ENCODE results near the gene PCDH9.

PCDH9 gene

GRCh38 chr13:66556306-66556705 is 673.8 kb downstream of the PCDH9 start:
- DNase-seq, result no peak

DNA sequence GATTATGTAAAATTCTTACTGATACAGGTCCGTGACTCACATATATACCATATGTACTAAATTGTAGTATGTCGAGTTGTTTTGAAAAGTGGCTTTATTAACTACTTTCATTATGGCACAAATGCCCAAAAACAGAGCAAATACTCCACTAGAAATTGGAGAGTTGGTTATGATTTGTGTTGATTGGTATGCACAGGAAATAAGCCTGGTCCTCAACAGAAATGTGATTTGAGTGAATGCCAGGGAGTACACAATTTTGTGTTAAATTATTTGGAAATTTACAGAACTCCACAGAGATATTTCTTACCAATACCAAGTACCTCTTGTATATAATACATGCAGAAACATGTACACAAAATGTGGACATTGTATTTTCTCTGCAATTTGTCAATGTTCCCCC is 676.7 kb downstream of the PCDH9 start:
- no peak for DNase-seq

DNA sequence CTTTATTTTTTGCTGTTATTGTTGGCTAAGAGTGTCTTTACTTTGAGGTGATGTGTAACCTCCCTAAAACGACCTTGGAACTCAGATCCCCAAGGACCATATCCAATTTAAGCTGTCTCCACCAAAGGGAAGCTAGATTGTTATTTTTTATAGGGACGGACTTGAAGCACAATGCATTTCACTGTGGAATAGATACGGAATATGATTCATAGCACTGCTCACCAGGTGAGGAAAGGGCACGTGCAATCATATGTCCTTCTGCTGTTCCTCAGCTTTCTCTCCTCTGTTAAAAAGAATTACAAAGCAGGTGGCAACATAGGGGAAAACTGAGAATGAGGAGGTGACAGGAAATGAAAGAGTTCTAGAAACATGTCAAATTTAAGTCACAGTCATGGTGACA is 679.0 kb downstream of the PCDH9 start:
- no peak for DNase-seq

- no peak for DNase-seq
Measured at GRCh38 chr13:66547685-66548084, 682.5 kb downstream of the PCDH9 start.

- DNase-seq, result no peak
Measured at GRCh38 chr13:66546534-66547379, 683.4 kb downstream of the PCDH9 start.

DNA sequence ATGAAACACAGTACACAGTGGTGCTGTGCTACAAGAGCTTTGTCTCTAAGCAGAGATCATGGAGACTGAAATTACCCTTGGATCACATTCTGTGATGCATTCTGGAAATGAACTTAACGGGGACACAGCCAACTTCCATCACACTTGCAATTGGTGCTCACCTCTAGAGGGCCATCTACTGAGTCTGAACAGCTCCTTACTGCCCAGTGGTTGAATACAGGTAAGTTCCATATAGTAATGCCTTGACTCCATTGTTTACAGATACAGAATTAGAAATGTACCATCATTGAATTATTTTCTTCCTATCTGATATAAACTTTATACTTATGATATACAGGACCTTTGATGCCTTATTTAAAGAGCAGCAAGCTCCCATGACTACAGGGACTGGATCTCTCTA is 686.4 kb downstream of the PCDH9 start:
- no peak for DNase-seq

DNA sequence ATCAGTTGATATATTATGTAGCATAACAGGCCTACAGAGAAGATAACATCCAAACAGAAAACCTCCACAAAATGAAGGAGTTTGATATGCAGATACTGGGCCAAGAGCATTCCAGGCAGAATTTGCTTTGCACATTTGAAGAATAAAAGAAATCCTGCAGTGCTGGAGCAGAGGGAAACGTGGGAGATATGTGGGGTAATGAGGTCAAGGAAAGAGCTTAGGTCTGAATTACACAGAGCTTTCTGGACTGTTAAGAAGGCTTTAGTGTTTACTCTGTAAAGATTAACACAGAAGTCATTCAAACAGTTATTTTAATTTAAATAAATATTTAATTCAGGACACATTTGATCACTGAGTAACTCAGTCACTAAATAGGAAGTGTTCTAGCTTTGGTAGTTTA is 692.7 kb downstream of the PCDH9 start:
- DNase-seq, result no peak

- no peak for DNase-seq
Measured at GRCh38 chr13:66536746-66537145, 693.4 kb downstream of the PCDH9 start.

GRCh38 chr13:66534561-66534960 is 695.6 kb downstream of the PCDH9 start:
- no peak for DNase-seq

- no peak for DNase-seq
Measured at GRCh38 chr13:66532845-66533244, 697.3 kb downstream of the PCDH9 start.

GRCh38 chr13:66532146-66532545 is 698.0 kb downstream of the PCDH9 start:
- DNase-seq, result no peak

DNA sequence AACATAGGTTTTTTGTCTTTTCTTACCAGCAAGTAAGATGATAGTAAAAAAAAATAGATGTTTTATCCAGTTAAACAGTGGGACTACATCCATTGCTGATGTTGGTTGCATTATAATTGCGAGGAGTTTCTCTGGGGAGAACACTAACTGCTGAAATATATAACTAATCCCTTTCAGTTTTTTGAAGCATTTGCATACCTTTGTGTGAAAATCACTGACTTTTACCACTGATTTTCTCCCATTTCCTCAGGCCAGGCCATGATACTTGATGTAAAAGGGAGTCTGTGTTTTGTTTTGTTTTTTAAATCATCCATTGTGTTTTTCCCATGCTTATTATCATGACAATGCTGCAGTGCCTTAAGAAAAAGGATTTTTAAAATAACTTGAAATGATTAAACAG is 699.5 kb downstream of the PCDH9 start:
- no peak for DNase-seq

DNA sequence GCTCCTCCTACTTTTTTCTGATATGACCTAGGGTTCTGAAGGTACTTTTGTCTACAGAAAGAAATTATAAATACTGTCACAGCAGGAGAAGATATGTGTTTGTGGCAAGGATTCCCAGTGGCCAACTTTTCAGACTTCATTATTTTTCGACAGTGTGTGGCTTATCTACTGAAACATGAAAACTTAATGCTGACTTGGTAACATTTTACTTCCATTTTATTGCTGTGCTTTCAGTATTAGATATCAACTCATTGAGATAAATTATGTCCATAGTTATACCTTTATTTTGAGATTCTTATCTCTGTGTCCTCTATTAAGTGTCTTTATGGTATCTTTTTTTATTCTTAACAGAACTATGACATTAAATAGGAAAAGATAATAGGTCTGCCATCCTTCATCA is 700.0 kb downstream of the PCDH9 start:
- no peak for DNase-seq

- peak; percentile 25 for DNase-seq
Measured at GRCh38 chr13:66528944-66529576, 701.1 kb downstream of the PCDH9 start.

DNA sequence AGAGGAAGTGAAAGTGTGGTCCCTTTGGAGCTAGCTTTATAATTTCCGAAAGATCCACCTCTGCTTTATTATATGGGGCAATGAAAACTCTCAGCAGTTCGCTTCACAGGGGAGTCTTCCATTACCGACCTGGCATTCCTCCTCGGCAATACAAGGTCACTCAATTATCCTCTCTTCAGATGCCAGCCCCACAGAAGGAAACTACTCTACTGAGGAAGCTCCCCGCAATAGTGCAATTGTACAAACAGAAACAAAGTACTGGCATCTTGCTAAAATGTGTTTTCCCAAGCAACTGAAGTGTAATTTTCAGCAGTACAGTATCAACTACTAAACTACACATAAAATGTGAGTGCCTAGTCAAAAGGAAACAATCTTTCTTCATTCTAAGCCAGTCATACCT is 702.0 kb downstream of the PCDH9 start:
- no peak for DNase-seq

- DNase-seq, result no peak
Measured at GRCh38 chr13:66520511-66521355, 709.4 kb downstream of the PCDH9 start.

DNA sequence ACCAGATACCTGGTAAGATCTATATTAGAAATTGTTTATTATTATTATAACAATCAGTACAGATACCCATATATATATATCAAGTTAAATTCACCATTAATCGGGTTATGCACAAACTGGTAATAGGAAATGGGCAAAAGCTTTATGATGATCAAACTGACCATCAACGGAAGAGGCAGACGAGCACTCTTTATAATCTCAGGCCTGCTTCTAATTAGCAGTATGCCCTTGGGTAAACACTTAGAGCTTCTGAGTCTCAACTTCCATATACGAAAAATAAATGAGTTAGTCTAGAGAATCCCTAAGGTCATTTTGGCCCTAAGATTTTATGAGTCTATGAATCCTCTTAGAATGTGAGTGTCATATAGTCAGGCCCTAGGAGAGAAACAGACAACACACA is 710.9 kb downstream of the PCDH9 start:
- DNase-seq, result no peak

GRCh38 chr13:66518068-66518467 is 712.1 kb downstream of the PCDH9 start:
- no peak for DNase-seq

GRCh38 chr13:66513728-66514127 is 716.4 kb downstream of the PCDH9 start:
- DNase-seq, result peak; percentile 21

DNA sequence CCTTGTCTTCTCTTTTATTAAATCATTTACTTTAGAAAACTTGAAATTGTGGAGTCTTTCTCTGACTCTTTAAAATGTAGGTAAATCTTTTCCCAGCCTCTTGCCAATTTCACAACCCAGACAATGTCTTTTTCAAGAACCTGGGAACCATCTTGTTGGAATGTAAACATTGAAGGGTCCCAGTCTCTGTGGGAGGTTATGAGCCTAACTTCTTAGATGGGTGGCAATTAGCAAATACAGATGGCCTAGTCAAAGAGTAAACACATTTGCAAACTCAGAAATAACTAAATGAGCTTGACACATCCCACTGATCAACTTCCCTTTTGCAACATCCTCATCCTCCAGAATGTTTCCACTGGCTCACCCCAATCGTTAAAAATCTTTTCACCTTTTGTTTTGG is 721.0 kb downstream of the PCDH9 start:
- no peak for DNase-seq

GRCh38 chr13:66508153-66508909 is 721.8 kb downstream of the PCDH9 start:
- DNase-seq, result no peak

DNA sequence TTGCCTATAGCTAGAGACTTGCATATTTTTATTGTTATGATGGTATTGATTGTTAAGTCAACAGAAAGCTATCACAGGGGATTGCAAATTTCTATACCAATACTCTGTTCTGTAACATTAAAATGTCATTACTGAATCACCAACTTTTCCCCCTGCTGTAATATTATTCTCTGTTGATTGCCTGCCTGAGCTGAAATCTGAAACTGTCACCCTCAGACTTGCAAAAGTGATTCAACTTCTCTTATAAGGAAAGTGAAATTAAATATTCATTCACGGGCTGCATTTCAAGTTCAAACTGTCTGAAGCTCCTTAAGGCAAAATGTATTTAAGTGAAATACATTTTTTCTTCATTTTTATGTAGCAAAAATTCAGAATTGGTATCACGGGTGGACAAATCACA is 723.2 kb downstream of the PCDH9 start:
- no peak for DNase-seq

Data from eye (tissue), 1 donor.